B cell (primary cell): ENCODE data around the gene EEF1A2. TPM values are rescaled to one million over a fixed set of nuclear protein-coding genes. Genes with fewer than 3 reads are reported as not detected.

Experiments used
- ATAC-seq: fragments of 200-7000 bp; cut with Tn5 transposase; one replicate; pipeline ENCODE4 v1.10.0; 2021; ENCODE audit warnings: low read depth, mild to moderate bottlenecking, moderate number of reproducible peaks, moderate library complexity
- CTCF ChIA-PET: fragments of 350-600 bp; sonication (Branson Sonifier 250); formaldehyde crosslinking; loops from one replicate; lab custom pipeline; 2021; ENCODE audit warnings: antibody characterized with exemption, inconsistent platforms; lab: Charles Lee
- POLR2A ChIA-PET: fragments of 350-600 bp; sonication (Branson Sonifier 250); formaldehyde crosslinking; loops from one replicate; lab custom pipeline; 2021; ENCODE audit warnings: antibody characterized with exemption; lab: Charles Lee
- DNase-seq: peaks from one replicate; pipeline ENCODE4 v3.0.0; 2013
- H2AFZ ChIP-seq: 2 replicates; pipeline ENCODE4 v1.6.1; 2012; ENCODE audit warnings: mild to moderate bottlenecking, low read depth, low read length; ENCODE audit not compliant: insufficient read depth, poor library complexity, severe bottlenecking
- H3K27ac ChIP-seq, 2 donors: 1 replicate in 1 of 2; 2 replicates in 1 of 2; pipeline ENCODE4 v1.5.1; 2012 to 2013; ENCODE audit warnings: low read length in 2 of 2, mild to moderate bottlenecking in 2 of 2, moderate library complexity in 1 of 2
- H3K27me3 ChIP-seq, 4 experiments: fragments of 200-600 bp in 1 of 4; sonication (generic) in 1 of 4; replicated peaks in 1 of 4; 1 replicate in 2 of 4; 2 replicates in 2 of 4; pipeline versions ENCODE4 v1.6.1 to v1.7.0; 2013 to 2016; ENCODE audit warnings: low read length in 3 of 4, mild to moderate bottlenecking in 2 of 4, mixed read lengths in 1 of 4, moderate library complexity in 1 of 4; ENCODE audit not compliant: insufficient read depth in 4 of 4, control insufficient read depth in 3 of 4; ENCODE audit errors: control extremely low read depth in 1 of 4
- H3K36me3 ChIP-seq, 2 experiments: replicated peaks in 1 of 2; 1 replicate in 1 of 2; 2 replicates in 1 of 2; pipeline versions ENCODE4 v1.6.1 to v1.7.1; 2013; ENCODE audit warnings: low read length in 1 of 2; ENCODE audit not compliant: insufficient read depth in 2 of 2, control insufficient read depth in 1 of 2; ENCODE audit errors: control extremely low read depth in 1 of 2, extremely low read depth in 1 of 2
- H3K4me1 ChIP-seq, 2 donors: fragments of 200-600 bp in 1 of 2; sonication (generic) in 1 of 2; 1 replicate in 1 of 2; 2 replicates in 1 of 2; pipeline versions ENCODE4 v1.5.1 to v1.6.1; 2013 to 2017; ENCODE audit warnings: low read length in 2 of 2; ENCODE audit not compliant: control insufficient read depth in 2 of 2, insufficient read depth in 2 of 2
- H3K4me2 ChIP-seq: replicated peaks from 2 replicates; pipeline ENCODE3; 2012; ENCODE audit warnings: mild to moderate bottlenecking, low read depth, low read length; ENCODE audit not compliant: poor library complexity, severe bottlenecking
- H3K4me3 ChIP-seq, 5 experiments: fragments of 200-600 bp in 1 of 5; sonication (generic) in 1 of 5; 1 replicate in 3 of 5; 2 replicates in 2 of 5; pipeline versions ENCODE4 v1.5.1 to v1.7.0; 2011 to 2016; ENCODE audit warnings: low read length in 4 of 5, mild to moderate bottlenecking in 4 of 5, low read depth in 2 of 5, control low read depth in 1 of 5, moderate library complexity in 1 of 5; ENCODE audit not compliant: insufficient read depth in 1 of 5; ENCODE audit errors: control extremely low read depth in 1 of 5, extremely low read depth in 1 of 5
- H3K79me2 ChIP-seq: fragments of 200-600 bp; sonication (generic); one replicate; pipeline ENCODE4 v1.6.0; 2016; ENCODE audit warnings: low read length; ENCODE audit not compliant: control insufficient read depth, insufficient read depth
- H3K9ac ChIP-seq: fragments of 200-600 bp; sonication (generic); 2 replicates; pipeline ENCODE4 v1.6.1; 2017; ENCODE audit warnings: mild to moderate bottlenecking, low read length, moderate library complexity
- H3K9me3 ChIP-seq, 3 donors: one replicate each; pipeline versions ENCODE4 v1.6.1 to v1.7.1; 2013; ENCODE audit warnings: low read length in 2 of 3; ENCODE audit not compliant: control insufficient read depth in 2 of 3, insufficient read depth in 1 of 3; ENCODE audit errors: control extremely low read depth in 1 of 3
- H4K20me1 ChIP-seq: 2 replicates; pipeline ENCODE4 v1.6.0; 2012; ENCODE audit warnings: mild to moderate bottlenecking, low read length; ENCODE audit not compliant: insufficient read depth, control insufficient read depth, poor library complexity, severe bottlenecking
- H3K27ac Mint-ChIP-seq: one replicate; pipeline ENCODE4 v1.8.0; 2021; ENCODE audit warnings: mixed read lengths
- H3K27me3 Mint-ChIP-seq: one replicate; pipeline ENCODE4 v1.8.0; 2021; ENCODE audit warnings: mixed read lengths
- H3K4me1 Mint-ChIP-seq: one replicate; pipeline ENCODE4 v1.8.0; 2021; ENCODE audit warnings: mixed read lengths
- H3K4me3 Mint-ChIP-seq: one replicate; pipeline ENCODE4 v1.8.0; 2021; ENCODE audit warnings: mixed read lengths
- H3K9me3 Mint-ChIP-seq: one replicate; pipeline ENCODE4 v1.8.0; 2022; ENCODE audit warnings: mixed read lengths; ENCODE audit not compliant: insufficient read depth
- CTCF ChIP-seq: fragments of 200-600 bp; IDR thresholded peaks from one replicate; pipeline ENCODE4 v1.8.0; 2022; ENCODE audit warnings: antibody characterized with exemption, mild to moderate bottlenecking
- EZH2 ChIP-seq: IDR thresholded peaks from 2 replicates; pipeline ENCODE4 v1.6.1; 2012; ENCODE audit warnings: borderline replicate concordance, low read depth, mild to moderate bottlenecking, moderate library complexity, low read length; ENCODE audit not compliant: insufficient read depth, poor library complexity, severe bottlenecking
- WGBS: methylation state at CpG from one replicate; pipeline ENCODE4 v1.1.5; 2013; ENCODE audit warnings: missing lambda C conversion rate; ENCODE audit not compliant: insufficient coverage; 5-methylcytosine and 5-hydroxymethylcytosine counted together
- intact Hi-C: fragments of 100-400 bp; cut with micrococcal nuclease; formaldehyde crosslinking; loops from one replicate; pipeline ENCODE4 v1.10.0; 2022
- polyA plus RNA-seq: library from polyadenylated mRNA; depleted of rRNA; stranded (reverse); fragments of >200 nt; gene quantifications from 2 replicates; pipeline ENCODE4 v1.2.3, GENCODE V29; 2012
- total RNA-seq, 2 donors: library from RNA; stranded (reverse); fragments of 120-200 nt in 1 of 2; gene quantifications; 1 replicate in 1 of 2; 2 replicates in 1 of 2; pipeline versions ENCODE4 v1.2.3 to v1.2.4, GENCODE V29; 2013 to 2022

Gene EEF1A2
- total and polyA plus RNA-seq, 2 donors (not counting 1 experiment from before 2014, with no cell fraction given) = 2.2 to 2.9 TPM

GRCh38 chr20:63525971-63526370, 27.1 kb upstream of the EEF1A2 start:
- no CpG with 5 or more reads among the region's 2 CpGs for WGBS
- Histone ChIP-seq H3K9ac (no peak overlapping the region), H4K20me1 (peaks cover 28% of the 10 kb centered on the region), H3K27ac (no peak overlapping the region), H3K27me3 (peaks cover 0 to 6% (median 0%) of the 10 kb centered on the region in 4 experiments), H3K9me3 (peaks cover 0 to 14% (median 4%) of the 10 kb centered on the region in 3 donors), H3K36me3 (peaks cover 0 to 7% of the 10 kb centered on the region in 2 experiments), H3K4me3 (no peak overlapping the region), H3K4me1 (peaks cover 17 to 23% of the 10 kb centered on the region in 2 donors), H3K4me2 (no peak overlapping the region), H2AFZ (no peak overlapping the region), H3K79me2 (peaks cover 14% of the 10 kb centered on the region)
- peaks cover 38% of the 10 kb centered on the region for H3K4me1 Mint-ChIP-seq
- intact Hi-C loops = no loop called here
- POLR2A ChIA-PET = interaction anchor here (0.7 to 1.7 kb wide), 3 partner anchors 11 to 522 kb away, joined by 3 to 5 read pairs (median 3); partner anchors contain the start of gene PTK6
- H3K4me3 Mint-ChIP-seq = no peak overlapping the region
- ATAC-seq (no peak), DNase-seq (peak; percentile 15)
- H3K27ac Mint-ChIP-seq = no peak overlapping the region
- TF ChIP-seq EZH2 (no peak), CTCF (no peak)
- H3K27me3 Mint-ChIP-seq = no peaks in the 10 kb centered on the region
- no peaks in the 10 kb centered on the region for H3K9me3 Mint-ChIP-seq
- CTCF ChIA-PET = interaction anchor here (0.6 kb wide), 1 partner anchor 268 kb away, joined by 5 read pairs; no protein-coding TSS in a partner anchor

GRCh38 chr20:63525185-63525584, 26.3 kb upstream of the EEF1A2 start:
- H3K4me1 Mint-ChIP-seq = peaks cover 38% of the 10 kb centered on the region
- no peak overlapping the region for H3K27ac Mint-ChIP-seq
- CTCF ChIA-PET = no interaction called here
- POLR2A ChIA-PET = interaction anchor here (0.7 to 1.7 kb wide), 2 partner anchors 12 to 1004 kb away, joined by 4 to 5 read pairs; partner anchors contain the start of gene PTK6
- peaks cover 0 to 7% of the 10 kb centered on the region in 2 experiments for H3K36me3 ChIP-seq
- TF ChIP-seq EZH2 (no peak), CTCF (no peak)
- H3K27me3 Mint-ChIP-seq = no peaks in the 10 kb centered on the region
- H3K79me2 ChIP-seq = peaks cover 15% of the 10 kb centered on the region
- intact Hi-C loops = no loop called here
- H3K4me1 ChIP-seq = peaks cover 17 to 23% of the 10 kb centered on the region in 2 donors
- no peak overlapping the region for H3K4me2 ChIP-seq
- peaks cover 0 to 14% (median 4%) of the 10 kb centered on the region in 3 donors for H3K9me3 ChIP-seq
- no peak overlapping the region for H3K4me3 Mint-ChIP-seq
- no peaks in the 10 kb centered on the region for H3K9me3 Mint-ChIP-seq
- H3K27ac ChIP-seq = no peak overlapping the region
- WGBS = 69% methylated on average over 2 of the region's 3 CpGs
- H2AFZ ChIP-seq = no peak overlapping the region
- no peak overlapping the region for H3K9ac ChIP-seq
- DNase-seq (peak; percentile 13), ATAC-seq (no peak)
- H4K20me1 ChIP-seq = peaks cover 29% of the 10 kb centered on the region
- peaks cover 0 to 6% (median 0%) of the 10 kb centered on the region in 4 experiments for H3K27me3 ChIP-seq
- no peak overlapping the region for H3K4me3 ChIP-seq
